K562 (cell line): ENCODE results near the gene SPNS1. TPM values are rescaled to one million over a fixed set of nuclear protein-coding genes. Genes with fewer than 3 reads are reported as not detected.

Source experiments
- CEBPB ChIP-seq: fragments of 450-650 bp; IDR thresholded peaks from 2 replicates; pipeline ENCODE4 v1.6.1; 2016; ENCODE audit warnings: missing genetic modification characterization, missing compliant biosample characterization
- CHD4 ChIP-seq: fragments of 200-600 bp; sonication (generic); IDR thresholded peaks from 3 replicates; pipeline ENCODE4 v1.6.1; 2012; ENCODE audit warnings: low read depth, mild to moderate bottlenecking, mixed read lengths, low read length, inconsistent platforms; ENCODE audit not compliant: insufficient read depth, insufficient replicate concordance, poor library complexity, severe bottlenecking
- ELF1 ChIP-seq: fragments of 200-800 bp; sonication (Bioruptor generic); IDR thresholded peaks from 2 replicates; pipeline ENCODE4 v1.6.1; 2016; ENCODE audit warnings: missing genetic modification characterization, missing compliant biosample characterization
- ERF ChIP-seq: fragments of 450-650 bp; formaldehyde crosslinking; IDR thresholded peaks from 2 replicates; pipeline ENCODE4 v1.4.0; 2020; ENCODE audit warnings: mild to moderate bottlenecking, mixed read lengths
- MCM7 ChIP-seq, 2 experiments: fragments of 450-650 bp; IDR thresholded peaks; 2 replicates each; pipeline ENCODE4 v1.6.1; 2016 to 2018
- MYNN ChIP-seq, 2 experiments: sonication (generic); formaldehyde crosslinking in 1 of 2; IDR thresholded peaks; 2 replicates each; pipeline versions ENCODE4 v1.5.0 to v1.6.1; 2016 to 2020; ENCODE audit warnings: antibody characterized with exemption in 1 of 2, missing genetic modification reagents in 1 of 2
- NCOA1 ChIP-seq: fragments of 450-650 bp; IDR thresholded peaks from 2 replicates; pipeline ENCODE4 v1.6.1; 2016; ENCODE audit warnings: low read depth
- NFE2 ChIP-seq: IDR thresholded peaks from 2 replicates; pipeline ENCODE4 v1.6.1; 2014; ENCODE audit warnings: antibody characterized with exemption, low read depth
- PURB ChIP-seq: sonication (generic); formaldehyde crosslinking; IDR thresholded peaks from 2 replicates; pipeline ENCODE4 v1.9.0; 2021; ENCODE audit warnings: low read depth, mild to moderate bottlenecking, missing genetic modification reagents
- SIX5 ChIP-seq, 2 experiments: IDR thresholded peaks; 2 replicates each; pipeline ENCODE4 v1.6.1; 2011; ENCODE audit warnings: low read length in 2 of 2, borderline replicate concordance in 1 of 2, low read depth in 1 of 2, mild to moderate bottlenecking in 1 of 2, moderate library complexity in 1 of 2; ENCODE audit not compliant: insufficient read depth in 1 of 2
- SMAD3 ChIP-seq: fragments of 450-650 bp; formaldehyde crosslinking; conservative IDR thresholded peaks from 2 replicates; pipeline ENCODE4 v1.4.0; 2020; ENCODE audit warnings: mild to moderate bottlenecking
- TAF1 ChIP-seq: IDR thresholded peaks from 2 replicates; pipeline ENCODE4 v1.6.1; 2011; ENCODE audit warnings: mild to moderate bottlenecking, low read length, moderate library complexity; ENCODE audit not compliant: insufficient read depth, control insufficient read depth, severe bottlenecking; ENCODE audit errors: extremely low read depth
- TAF9B ChIP-seq: fragments of 450-650 bp; IDR thresholded peaks from 2 replicates; pipeline ENCODE4 v1.6.1; 2018; ENCODE audit warnings: mild to moderate bottlenecking; ENCODE audit not compliant: partially characterized antibody
- TCF7 ChIP-seq: sonication (generic); IDR thresholded peaks from 2 replicates; pipeline ENCODE4 v1.6.1; 2016; ENCODE audit warnings: antibody characterized with exemption, borderline replicate concordance
- XRCC3 ChIP-seq: fragments of 450-650 bp; IDR thresholded peaks from 2 replicates; pipeline ENCODE4 v1.6.1; 2017; ENCODE audit warnings: mild to moderate bottlenecking, moderate library complexity
- ZFP36 ChIP-seq: fragments of 150-350 bp; IDR thresholded peaks from 2 replicates; pipeline ENCODE4 v1.6.1; 2018; ENCODE audit warnings: low read length, low read depth; ENCODE audit not compliant: partially characterized antibody
- ZKSCAN1 ChIP-seq: fragments of 150-350 bp; IDR thresholded peaks from 2 replicates; pipeline ENCODE4 v1.6.1; 2016; ENCODE audit warnings: low read depth, low read length
- ZNF253 ChIP-seq: fragments of 250-450 bp; sonication (Bioruptor Pico); conservative IDR thresholded peaks from 2 replicates; pipeline ENCODE4 v1.6.1; 2021; ENCODE audit warnings: mild to moderate bottlenecking
- polyA plus RNA-seq, 8 experiments: library from polyadenylated mRNA; depleted of rRNA in 4 of 8; stranded (reverse) in 5 of 8; unstranded in 3 of 8; fragments of >200 nt; fragmentation: Nextera tagmentation in 2 of 8; fragmentation: Illumina TruSeq in 1 of 8; extraction: Ambion mirVana in 2 of 8; extraction: Trizol in 1 of 8; gene quantifications; 2 replicates each; pipeline versions ENCODE4 v1.2.1 to v1.2.3, GENCODE V29; 2011 to 2014; ENCODE audit warnings: inconsistent platforms in 1 of 8, missing spikeins in 1 of 8
- total RNA-seq, 7 experiments: library from RNA; depleted of rRNA in 6 of 7; stranded (reverse); fragments of >200 nt in 6 of 7; fragmentation: Illumina TruSeq in 2 of 7; extraction: Trizol in 2 of 7; gene quantifications; 2 replicates each; pipeline versions ENCODE4 v1.2.1 to v1.2.3, GENCODE V29; 2011 to 2021; ENCODE audit warnings: low replicate concordance in 1 of 7
- TF ChIP-seq, protein P1 (sequence below): fragments of 450-650 bp; formaldehyde crosslinking; conservative IDR thresholded peaks from 2 replicates; pipeline ENCODE4 v1.4.0; 2022; ENCODE audit warnings: mild to moderate bottlenecking, missing genetic modification characterization
- TF ChIP-seq, protein P2 (sequence below), 2 experiments: fragments of 150-350 bp in 1 of 2; IDR thresholded peaks; 2 replicates each; pipeline ENCODE4 v1.6.1; 2012 to 2016; ENCODE audit warnings: low read depth in 2 of 2, low read length in 2 of 2, mild to moderate bottlenecking in 1 of 2, moderate library complexity in 1 of 2
- TF ChIP-seq, protein P3 (sequence below): fragments of 450-650 bp; formaldehyde crosslinking; IDR thresholded peaks from 2 replicates; pipeline ENCODE4 v1.4.0; 2020; ENCODE audit warnings: mild to moderate bottlenecking, moderate library complexity

Gene SPNS1
- total and polyA plus RNA-seq, 9 of the 15 experiments (the other 6 are each of a cell fraction or from before 2014, with no cell fraction given): 0.58 to 64.9 (median 13.7) TPM

DNA sequence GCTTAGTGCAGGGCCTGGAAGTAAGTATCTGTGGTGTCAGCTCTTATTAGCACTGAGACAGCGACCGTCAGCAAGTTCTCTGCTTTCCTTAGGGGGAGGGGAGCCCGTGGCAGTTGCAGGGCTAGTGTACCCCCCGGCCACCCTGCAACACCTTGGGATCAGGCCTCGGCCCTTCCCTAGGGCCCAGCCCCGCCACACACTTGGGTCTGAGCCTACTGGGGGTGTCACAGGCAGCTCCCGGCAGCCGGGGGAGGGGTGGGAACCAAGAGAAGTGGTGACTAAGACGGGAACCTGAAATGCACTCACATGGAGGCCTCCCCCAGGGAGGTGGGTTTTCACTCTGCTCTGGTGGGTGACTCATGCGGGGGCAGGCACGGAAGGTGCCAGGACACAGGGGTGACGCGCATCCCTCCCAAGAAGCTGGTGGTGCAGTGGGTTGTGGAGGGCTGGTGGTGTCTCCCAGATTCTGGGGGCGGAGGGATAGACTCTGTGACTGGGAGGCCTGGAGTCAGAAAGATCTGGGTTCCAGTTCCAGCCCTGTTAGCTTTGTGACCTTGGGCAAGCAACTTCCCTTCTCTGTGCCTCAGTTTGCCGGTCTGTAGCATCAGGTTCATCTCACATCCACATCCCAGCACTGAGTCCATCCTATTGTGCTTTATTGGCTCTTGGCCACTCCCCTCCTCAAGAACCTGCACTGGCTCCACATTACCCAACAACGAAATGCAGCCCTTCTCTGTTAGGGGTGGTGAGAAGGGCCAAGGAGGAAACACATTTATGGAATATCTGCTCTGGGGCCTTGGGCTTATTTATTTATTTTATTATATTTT is 54.8 kb downstream of the SPNS1 start (continued):
- TF ChIP-seq, protein P1, sequence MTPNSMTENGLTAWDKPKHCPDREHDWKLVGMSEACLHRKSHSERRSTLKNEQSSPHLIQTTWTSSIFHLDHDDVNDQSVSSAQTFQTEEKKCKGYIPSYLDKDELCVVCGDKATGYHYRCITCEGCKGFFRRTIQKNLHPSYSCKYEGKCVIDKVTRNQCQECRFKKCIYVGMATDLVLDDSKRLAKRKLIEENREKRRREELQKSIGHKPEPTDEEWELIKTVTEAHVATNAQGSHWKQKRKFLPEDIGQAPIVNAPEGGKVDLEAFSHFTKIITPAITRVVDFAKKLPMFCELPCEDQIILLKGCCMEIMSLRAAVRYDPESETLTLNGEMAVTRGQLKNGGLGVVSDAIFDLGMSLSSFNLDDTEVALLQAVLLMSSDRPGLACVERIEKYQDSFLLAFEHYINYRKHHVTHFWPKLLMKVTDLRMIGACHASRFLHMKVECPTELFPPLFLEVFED (CRISPR knock-in tag): no peak
- TF ChIP-seq MYNN (IDR thresholded peaks at IDR 0.05) (peak; percentile 84; the same call in 1 of the 2 replicates), MYNN (CRISPR knock-in tag; IDR thresholded peaks at IDR 0.05) (no peak), XRCC3 (no peak), TCF7 (0 out of 2 replicates have a peak, but pooled peaks have one; percentile 14), ZFP36 (peak; percentile 85), MCM7 (IDR thresholded peaks at IDR 0.05) (no peak), NCOA1 (peak; percentile 65; the same call in 1 of the 2 replicates), SMAD3 (CRISPR knock-in tag) (no peak), TAF9B (peak; percentile 32), ELF1 (no peak), ZKSCAN1 (peak; percentile 64; the same call in 1 of the 2 replicates), CEBPB (no peak), ERF (CRISPR knock-in tag) (no peak), PURB (CRISPR knock-in tag) (no peak), SIX5 (IDR thresholded peaks at IDR 0.05; ENCODE audit: borderline replicate concordance in 1 of 2, insufficient read depth in 1 of 2, low read depth in 1 of 2, low read length in 2 of 2) (no peak), ZNF253 (CRISPR knock-in tag) (no peak), TAF1 (peak; percentile 33), NFE2 (peak; percentile 30; the same call in 1 of the 2 replicates), CHD4 (peak; percentile 94)
- TF ChIP-seq, protein P2, sequence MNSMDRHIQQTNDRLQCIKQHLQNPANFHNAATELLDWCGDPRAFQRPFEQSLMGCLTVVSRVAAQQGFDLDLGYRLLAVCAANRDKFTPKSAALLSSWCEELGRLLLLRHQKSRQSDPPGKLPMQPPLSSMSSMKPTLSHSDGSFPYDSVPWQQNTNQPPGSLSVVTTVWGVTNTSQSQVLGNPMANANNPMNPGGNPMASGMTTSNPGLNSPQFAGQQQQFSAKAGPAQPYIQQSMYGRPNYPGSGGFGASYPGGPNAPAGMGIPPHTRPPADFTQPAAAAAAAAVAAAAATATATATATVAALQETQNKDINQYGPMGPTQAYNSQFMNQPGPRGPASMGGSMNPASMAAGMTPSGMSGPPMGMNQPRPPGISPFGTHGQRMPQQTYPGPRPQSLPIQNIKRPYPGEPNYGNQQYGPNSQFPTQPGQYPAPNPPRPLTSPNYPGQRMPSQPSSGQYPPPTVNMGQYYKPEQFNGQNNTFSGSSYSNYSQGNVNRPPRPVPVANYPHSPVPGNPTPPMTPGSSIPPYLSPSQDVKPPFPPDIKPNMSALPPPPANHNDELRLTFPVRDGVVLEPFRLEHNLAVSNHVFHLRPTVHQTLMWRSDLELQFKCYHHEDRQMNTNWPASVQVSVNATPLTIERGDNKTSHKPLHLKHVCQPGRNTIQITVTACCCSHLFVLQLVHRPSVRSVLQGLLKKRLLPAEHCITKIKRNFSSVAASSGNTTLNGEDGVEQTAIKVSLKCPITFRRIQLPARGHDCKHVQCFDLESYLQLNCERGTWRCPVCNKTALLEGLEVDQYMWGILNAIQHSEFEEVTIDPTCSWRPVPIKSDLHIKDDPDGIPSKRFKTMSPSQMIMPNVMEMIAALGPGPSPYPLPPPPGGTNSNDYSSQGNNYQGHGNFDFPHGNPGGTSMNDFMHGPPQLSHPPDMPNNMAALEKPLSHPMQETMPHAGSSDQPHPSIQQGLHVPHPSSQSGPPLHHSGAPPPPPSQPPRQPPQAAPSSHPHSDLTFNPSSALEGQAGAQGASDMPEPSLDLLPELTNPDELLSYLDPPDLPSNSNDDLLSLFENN (IDR thresholded peaks at IDR 0.05; ENCODE audit: low read depth in 2 of 2, low read length in 2 of 2): 0 out of 4 replicates have a peak, but pooled peaks of 1 of the 2 experiments have one; percentile 31
- TF ChIP-seq, protein P3, sequence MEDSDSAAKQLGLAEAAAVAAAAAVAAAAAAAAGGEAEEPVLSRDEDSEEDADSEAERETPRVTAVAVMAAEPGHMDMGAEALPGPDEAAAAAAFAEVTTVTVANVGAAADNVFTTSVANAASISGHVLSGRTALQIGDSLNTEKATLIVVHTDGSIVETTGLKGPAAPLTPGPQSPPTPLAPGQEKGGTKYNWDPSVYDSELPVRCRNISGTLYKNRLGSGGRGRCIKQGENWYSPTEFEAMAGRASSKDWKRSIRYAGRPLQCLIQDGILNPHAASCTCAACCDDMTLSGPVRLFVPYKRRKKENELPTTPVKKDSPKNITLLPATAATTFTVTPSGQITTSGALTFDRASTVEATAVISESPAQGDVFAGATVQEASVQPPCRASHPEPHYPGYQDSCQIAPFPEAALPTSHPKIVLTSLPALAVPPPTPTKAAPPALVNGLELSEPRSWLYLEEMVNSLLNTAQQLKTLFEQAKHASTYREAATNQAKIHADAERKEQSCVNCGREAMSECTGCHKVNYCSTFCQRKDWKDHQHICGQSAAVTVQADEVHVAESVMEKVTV (CRISPR knock-in tag): no peak
